ENCODE measurements around the gene SRSF8.

Gene SRSF8

GRCh38 chr11:95072948-95073347 is 6.2 kb downstream of the SRSF8 start:
- TF ChIP-seq, protein P1, sequence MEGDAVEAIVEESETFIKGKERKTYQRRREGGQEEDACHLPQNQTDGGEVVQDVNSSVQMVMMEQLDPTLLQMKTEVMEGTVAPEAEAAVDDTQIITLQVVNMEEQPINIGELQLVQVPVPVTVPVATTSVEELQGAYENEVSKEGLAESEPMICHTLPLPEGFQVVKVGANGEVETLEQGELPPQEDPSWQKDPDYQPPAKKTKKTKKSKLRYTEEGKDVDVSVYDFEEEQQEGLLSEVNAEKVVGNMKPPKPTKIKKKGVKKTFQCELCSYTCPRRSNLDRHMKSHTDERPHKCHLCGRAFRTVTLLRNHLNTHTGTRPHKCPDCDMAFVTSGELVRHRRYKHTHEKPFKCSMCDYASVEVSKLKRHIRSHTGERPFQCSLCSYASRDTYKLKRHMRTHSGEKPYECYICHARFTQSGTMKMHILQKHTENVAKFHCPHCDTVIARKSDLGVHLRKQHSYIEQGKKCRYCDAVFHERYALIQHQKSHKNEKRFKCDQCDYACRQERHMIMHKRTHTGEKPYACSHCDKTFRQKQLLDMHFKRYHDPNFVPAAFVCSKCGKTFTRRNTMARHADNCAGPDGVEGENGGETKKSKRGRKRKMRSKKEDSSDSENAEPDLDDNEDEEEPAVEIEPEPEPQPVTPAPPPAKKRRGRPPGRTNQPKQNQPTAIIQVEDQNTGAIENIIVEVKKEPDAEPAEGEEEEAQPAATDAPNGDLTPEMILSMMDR (conservative IDR thresholded peaks at IDR 0.05) = no peak
- peak overlapping the region; percentile 86 for H3K27ac ChIP-seq

- peak overlapping the region; percentile 86 for H3K27ac ChIP-seq
- TF ChIP-seq, protein P1 (conservative IDR thresholded peaks at IDR 0.05) = no peak
Measured at GRCh38 chr11:95074792-95075563, 8.3 kb downstream of the SRSF8 start.

DNA sequence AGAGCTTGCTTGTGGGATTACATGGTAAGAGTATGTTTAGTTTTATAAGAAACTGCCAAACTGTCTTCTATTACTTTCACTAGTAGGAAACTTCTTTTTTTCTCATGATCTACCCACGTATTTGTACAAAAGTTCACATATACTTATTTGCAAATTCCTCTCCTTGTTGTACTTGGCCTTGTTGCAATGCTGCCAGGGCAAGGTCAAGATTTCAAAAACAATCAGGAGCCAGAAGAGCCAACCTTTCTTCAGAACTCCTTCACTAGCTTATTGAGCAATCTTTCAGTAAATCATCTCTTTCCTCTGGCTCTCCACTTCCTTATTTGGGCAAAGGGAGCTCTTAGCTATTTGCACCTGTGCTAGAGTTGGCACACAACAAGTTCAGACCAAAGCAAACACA is 9.7 kb downstream of the SRSF8 start:
- peak overlapping the region; percentile 86; the same call in 1 of the 2 replicates for H3K27ac ChIP-seq
- TF ChIP-seq, protein P1 (conservative IDR thresholded peaks at IDR 0.05) = no peak

DNA sequence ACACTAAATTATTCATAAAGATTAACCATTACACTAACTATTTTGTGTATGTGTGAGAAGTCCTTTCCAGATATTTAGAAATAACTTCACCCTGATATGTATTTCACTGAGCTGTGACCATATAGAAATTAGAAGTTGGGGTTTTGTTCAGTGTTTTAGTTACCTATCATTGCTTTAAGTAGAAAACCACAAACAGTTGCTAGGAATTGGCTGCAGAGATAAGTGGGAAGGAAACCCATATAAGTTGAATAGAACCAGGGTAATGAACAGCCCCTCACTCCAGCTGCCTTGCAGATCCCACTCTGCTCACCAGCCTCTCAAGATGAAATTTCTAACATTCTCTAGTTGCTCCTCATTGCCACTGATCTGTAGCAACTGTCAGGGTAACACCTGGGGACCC is 10.3 kb downstream of the SRSF8 start:
- TF ChIP-seq, protein P1 (conservative IDR thresholded peaks at IDR 0.05) = no peak
- H3K27ac ChIP-seq = no peak overlapping the region

DNA sequence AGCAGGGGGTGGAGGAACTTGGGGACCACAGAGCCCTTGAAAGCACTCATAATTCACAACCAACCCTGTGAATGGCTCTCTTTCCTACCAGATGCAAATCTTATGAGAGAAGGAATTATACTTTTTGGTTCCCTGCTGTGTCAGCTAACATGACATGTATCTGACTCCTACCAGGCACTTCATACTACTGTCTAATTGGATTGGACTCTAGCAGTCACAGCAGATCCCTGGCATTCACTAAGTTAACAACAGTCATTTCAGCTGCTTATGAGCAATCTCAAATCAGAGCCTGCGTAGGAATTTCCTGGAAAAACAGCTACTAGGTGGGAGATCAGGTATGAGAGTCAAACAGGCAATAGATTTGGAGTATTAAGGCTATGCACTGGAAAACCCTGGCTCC is 11.8 kb downstream of the SRSF8 start:
- TF ChIP-seq, protein P1 (conservative IDR thresholded peaks at IDR 0.05) = no peak
- H3K27ac ChIP-seq = no peak overlapping the region

- H3K27ac ChIP-seq = no peak overlapping the region
- TF ChIP-seq, protein P1 (conservative IDR thresholded peaks at IDR 0.05) = no peak
Measured at GRCh38 chr11:95081010-95081409, 14.3 kb downstream of the SRSF8 start.

DNA sequence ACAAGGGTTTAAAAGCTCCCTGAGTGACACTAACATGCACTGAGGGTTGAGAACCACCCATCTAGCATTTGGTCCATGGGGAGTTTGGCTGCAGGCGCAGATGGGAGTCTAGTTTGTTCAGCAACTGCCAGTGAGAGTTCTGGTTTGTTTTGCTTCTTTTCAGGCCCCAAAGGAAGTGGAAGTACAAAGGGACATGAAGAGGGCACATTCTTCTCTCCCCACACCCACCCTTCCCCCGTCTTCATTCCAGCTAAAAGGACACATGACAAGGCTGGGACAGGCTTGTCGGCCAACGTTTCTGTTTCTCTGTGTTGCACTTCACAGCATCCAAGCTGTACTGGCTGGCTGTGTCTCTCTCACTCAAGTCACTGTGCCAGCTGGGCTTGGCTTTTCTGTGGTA is 14.7 kb downstream of the SRSF8 start:
- TF ChIP-seq, protein P1 (conservative IDR thresholded peaks at IDR 0.05) = no peak

More for the DNA sequence above, 14.7 kb downstream of the SRSF8 start:
- no peak overlapping the region for H3K27ac ChIP-seq

Measured in VCaP (cell line).